Calu3 (cell line): Measurements from ENCODE around the gene ANKRD40. TPM values are rescaled to one million over a fixed set of nuclear protein-coding genes. Genes with fewer than 3 reads are reported as not detected.

Experiments used
- BruUV-seq: library from RNA; stranded (reverse); fragments of 400-500 nt; replicated peaks from 2 replicates; lab custom pipeline; 2021; lab: Mats Ljungman, UMichigan
- CTCF ChIA-PET: fragments of 300-600 bp; sonication (Branson Sonifier 250); formaldehyde crosslinking; loops from one replicate; lab custom pipeline; 2022; ENCODE audit warnings: antibody characterized with exemption; lab: Charles Lee
- DNase-seq: peaks from one replicate; pipeline ENCODE4 v3.0.0; 2022
- H3K27ac Mint-ChIP-seq: one replicate; pipeline ENCODE4 v1.8.0; 2022; ENCODE audit warnings: mixed read lengths; ENCODE audit not compliant: unreplicated experiment
- H3K27me3 Mint-ChIP-seq: one replicate; pipeline ENCODE4 v1.8.0; 2022; ENCODE audit warnings: mixed read lengths; ENCODE audit not compliant: unreplicated experiment
- H3K36me3 Mint-ChIP-seq: one replicate; pipeline ENCODE4 v1.8.0; 2022; ENCODE audit warnings: mild to moderate bottlenecking, moderate library complexity, mixed read lengths; ENCODE audit not compliant: insufficient read depth, unreplicated experiment
- H3K4me1 Mint-ChIP-seq: one replicate; pipeline ENCODE4 v1.8.0; 2022; ENCODE audit warnings: mild to moderate bottlenecking, low read depth, mixed read lengths; ENCODE audit not compliant: unreplicated experiment
- H3K4me3 Mint-ChIP-seq: one replicate; pipeline ENCODE4 v1.8.0; 2022; ENCODE audit warnings: mild to moderate bottlenecking, low read depth, moderate library complexity, mixed read lengths; ENCODE audit not compliant: unreplicated experiment
- H3K9me3 Mint-ChIP-seq: one replicate; pipeline ENCODE4 v1.8.0; 2022; ENCODE audit warnings: low read depth, mixed read lengths; ENCODE audit not compliant: unreplicated experiment
- intact Hi-C: fragments of 100-400 bp; cut with micrococcal nuclease; formaldehyde crosslinking; loops from one replicate; pipeline ENCODE4 v1.10.0; 2022; ENCODE audit not compliant: unreplicated experiment
- total RNA-seq: library from RNA; stranded (reverse); gene quantifications from 2 replicates; pipeline ENCODE4 v1.2.3, GENCODE V29; 2022
- TF ChIP-seq, protein P1 (sequence below): fragments of 200-600 bp; IDR thresholded peaks from one replicate; pipeline ENCODE4 v1.8.0; 2022; ENCODE audit warnings: antibody characterized with exemption; ENCODE audit not compliant: unreplicated experiment

ANKRD40 gene
- total RNA-seq, 1 experiment from 2014 or later: 68.5 TPM

DNA sequence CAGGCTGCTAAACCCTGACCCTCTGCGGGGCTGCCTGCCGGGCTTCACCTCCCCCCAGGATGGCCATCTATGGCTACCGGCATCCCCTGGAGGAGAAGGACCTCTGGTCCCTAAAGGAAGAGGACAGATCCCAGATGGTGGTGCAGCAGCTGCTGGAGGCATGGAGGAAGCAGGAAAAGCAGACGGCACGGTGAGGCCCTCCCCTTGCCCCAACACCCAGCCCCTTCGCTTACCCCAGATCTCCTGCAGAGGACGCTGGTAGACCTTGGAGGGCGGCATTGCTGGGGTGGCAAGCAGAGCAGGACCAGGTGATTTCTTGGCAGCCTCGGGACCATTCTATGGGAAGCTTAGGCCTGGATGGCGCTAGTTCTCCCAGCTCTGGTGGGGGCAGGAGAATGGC, 48.5 kb downstream of the ANKRD40 start:
- no peak overlapping the region for H3K4me3 Mint-ChIP-seq
- no peaks in the 10 kb centered on the region for H3K27me3 Mint-ChIP-seq
- CTCF ChIA-PET: interaction anchor here (0.6 kb wide), 2 partner anchors 35 to 608 kb away, joined by 3 to 5 read pairs; no protein-coding TSS in a partner anchor
- TF ChIP-seq, protein P1, sequence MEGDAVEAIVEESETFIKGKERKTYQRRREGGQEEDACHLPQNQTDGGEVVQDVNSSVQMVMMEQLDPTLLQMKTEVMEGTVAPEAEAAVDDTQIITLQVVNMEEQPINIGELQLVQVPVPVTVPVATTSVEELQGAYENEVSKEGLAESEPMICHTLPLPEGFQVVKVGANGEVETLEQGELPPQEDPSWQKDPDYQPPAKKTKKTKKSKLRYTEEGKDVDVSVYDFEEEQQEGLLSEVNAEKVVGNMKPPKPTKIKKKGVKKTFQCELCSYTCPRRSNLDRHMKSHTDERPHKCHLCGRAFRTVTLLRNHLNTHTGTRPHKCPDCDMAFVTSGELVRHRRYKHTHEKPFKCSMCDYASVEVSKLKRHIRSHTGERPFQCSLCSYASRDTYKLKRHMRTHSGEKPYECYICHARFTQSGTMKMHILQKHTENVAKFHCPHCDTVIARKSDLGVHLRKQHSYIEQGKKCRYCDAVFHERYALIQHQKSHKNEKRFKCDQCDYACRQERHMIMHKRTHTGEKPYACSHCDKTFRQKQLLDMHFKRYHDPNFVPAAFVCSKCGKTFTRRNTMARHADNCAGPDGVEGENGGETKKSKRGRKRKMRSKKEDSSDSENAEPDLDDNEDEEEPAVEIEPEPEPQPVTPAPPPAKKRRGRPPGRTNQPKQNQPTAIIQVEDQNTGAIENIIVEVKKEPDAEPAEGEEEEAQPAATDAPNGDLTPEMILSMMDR: no peak
- no peaks in the 10 kb centered on the region for H3K9me3 Mint-ChIP-seq
- DNase-seq: no peak
- peaks cover 34% of the 10 kb centered on the region for H3K4me1 Mint-ChIP-seq
- intact Hi-C loops: no loop called here
- H3K27ac Mint-ChIP-seq: no peak overlapping the region
- peaks cover 20% of the 10 kb centered on the region for H3K36me3 Mint-ChIP-seq
- BruUV-seq: no TSS peak

DNA sequence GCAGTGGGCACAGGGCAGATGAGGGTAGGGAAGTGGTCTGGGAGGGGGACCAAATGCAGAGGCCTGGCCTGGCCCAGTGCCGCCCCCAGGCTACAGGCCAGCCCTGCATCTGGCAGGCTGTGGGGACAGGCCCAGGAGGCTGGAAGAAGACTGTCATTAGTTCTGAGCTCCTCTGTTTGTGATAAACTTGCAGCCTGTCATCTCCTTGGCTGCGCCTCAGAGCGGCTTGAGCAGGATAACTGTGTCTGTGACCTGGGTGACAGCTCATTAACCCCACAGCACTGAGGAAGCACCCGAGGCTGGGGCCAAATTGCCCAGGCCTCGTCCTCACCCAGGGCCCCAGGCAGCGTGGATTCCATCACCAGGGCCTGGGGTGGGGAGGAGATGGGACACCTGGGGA, 49.1 kb downstream of the ANKRD40 start:
- Mint-ChIP-seq H3K36me3 (peaks cover 20% of the 10 kb centered on the region), H3K27ac (no peak overlapping the region), H3K4me1 (peaks cover 34% of the 10 kb centered on the region), H3K4me3 (no peak overlapping the region), H3K9me3 (no peaks in the 10 kb centered on the region), H3K27me3 (no peaks in the 10 kb centered on the region)
- intact Hi-C loops: no loop called here
- no peak for DNase-seq
- BruUV-seq: no TSS peak
- CTCF ChIA-PET: interaction anchor here (0.6 to 0.8 kb wide), 2 partner anchors 34 to 609 kb away, joined by 3 to 5 read pairs; no protein-coding TSS in a partner anchor
- TF ChIP-seq, protein P1: no peak

DNA sequence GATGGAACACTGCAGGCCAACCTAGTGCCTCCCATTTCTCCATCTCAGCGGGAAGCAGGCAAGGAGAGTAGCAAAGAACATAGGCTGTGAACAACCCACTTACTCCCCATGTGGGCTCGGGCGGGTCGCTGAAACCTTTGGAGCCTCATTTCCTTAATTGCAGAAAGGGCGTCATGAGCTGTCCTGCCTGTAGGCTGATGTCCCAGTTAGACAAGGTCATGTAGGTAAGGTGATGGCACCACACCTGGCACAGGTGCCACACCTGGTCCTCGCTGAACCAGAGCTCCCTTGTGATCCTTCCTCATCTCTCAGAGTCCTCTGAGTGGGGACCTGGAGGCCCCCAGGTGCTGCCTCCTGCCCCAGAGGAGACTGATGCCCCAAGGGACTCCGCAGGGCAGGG, 50.1 kb downstream of the ANKRD40 start:
- intact Hi-C loops: no loop called here
- TF ChIP-seq, protein P1: no peak
- Mint-ChIP-seq H3K27me3 (no peaks in the 10 kb centered on the region), H3K4me1 (peaks cover 25% of the 10 kb centered on the region), H3K4me3 (no peak overlapping the region), H3K27ac (no peak overlapping the region), H3K9me3 (no peaks in the 10 kb centered on the region), H3K36me3 (peaks cover 17% of the 10 kb centered on the region)
- CTCF ChIA-PET: interaction anchor here (0.6 kb wide), 1 partner anchor 34 kb away, joined by 7 read pairs; no protein-coding TSS in a partner anchor
- no peak for DNase-seq
- BruUV-seq: no TSS peak

DNA sequence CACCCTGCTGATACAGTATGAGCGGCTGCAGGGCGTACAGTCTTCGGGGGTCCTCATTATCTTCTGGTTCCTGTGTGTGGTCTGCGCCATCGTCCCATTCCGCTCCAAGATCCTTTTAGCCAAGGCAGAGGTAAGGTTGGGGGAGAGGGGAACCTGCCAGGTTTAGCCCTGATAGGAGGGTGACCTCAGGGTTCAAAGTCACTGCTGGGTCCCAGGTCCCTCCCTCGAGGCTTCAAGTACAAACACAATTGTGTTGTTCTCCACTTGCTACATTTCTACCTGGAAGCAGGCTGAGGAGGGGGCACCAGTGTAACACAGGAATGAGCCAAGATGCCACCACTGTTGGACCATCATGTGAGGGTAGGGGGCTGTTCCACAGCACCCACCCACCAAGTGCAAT, 50.7 kb downstream of the ANKRD40 start:
- no peaks in the 10 kb centered on the region for H3K27me3 Mint-ChIP-seq
- H3K4me3 Mint-ChIP-seq: no peak overlapping the region
- no TSS peak for BruUV-seq
- H3K9me3 Mint-ChIP-seq: no peaks in the 10 kb centered on the region
- intact Hi-C loops: no loop called here
- H3K4me1 Mint-ChIP-seq: peaks cover 19% of the 10 kb centered on the region
- CTCF ChIA-PET: interaction anchor here (0.6 kb wide), 1 partner anchor 34 kb away, joined by 7 read pairs; no protein-coding TSS in a partner anchor
- peaks cover 14% of the 10 kb centered on the region for H3K36me3 Mint-ChIP-seq
- no peak for DNase-seq
- TF ChIP-seq, protein P1: no peak
- H3K27ac Mint-ChIP-seq: no peak overlapping the region
